HL-60 (cell line): Measurements from ENCODE around the gene ASS1.

ENCODE experiments used
- CTCF ChIP-seq: IDR thresholded peaks from one replicate; pipeline ENCODE4 v1.5.1; 2011; ENCODE audit warnings: low read length, control low read depth, inconsistent platforms; ENCODE audit not compliant: insufficient read depth
- GABPA ChIP-seq: IDR thresholded peaks from 2 replicates; pipeline ENCODE4 v1.6.1; 2012; ENCODE audit warnings: low read depth
- POLR2AphosphoS5 ChIP-seq: IDR thresholded peaks from 2 replicates; pipeline ENCODE4 v1.6.1; 2012; ENCODE audit warnings: low read depth
- REST ChIP-seq: IDR thresholded peaks from 2 replicates; pipeline ENCODE4 v1.6.1; 2012; ENCODE audit warnings: low read depth; ENCODE audit not compliant: insufficient replicate concordance
- SPI1 ChIP-seq: IDR thresholded peaks from 2 replicates; pipeline ENCODE4 v1.6.1; 2012; ENCODE audit warnings: low read depth, mild to moderate bottlenecking, borderline replicate concordance

GRCh38 chr9:130468566-130468965 lies 23.8 kb downstream of the ASS1 start:
- no peak for TF ChIP-seq CTCF
- no peak for TF ChIP-seq REST
- no peak for TF ChIP-seq POLR2AphosphoS5
- TF ChIP-seq GABPA, result no peak
- TF ChIP-seq SPI1, result no peak
